ENCODE data around the gene CD3D.

CD3D gene

GRCh38 chr11:118342503-118343161 is at the start of gene CD3D:
Gene CD3D, minus strand, starts transcription at chr11:118342705. Its CDS starts 98 bp downstream, at chr11:118342607.
- peak; percentile 51 for DNase-seq (ENCODE audit: low read depth, low spot score)

DNA sequence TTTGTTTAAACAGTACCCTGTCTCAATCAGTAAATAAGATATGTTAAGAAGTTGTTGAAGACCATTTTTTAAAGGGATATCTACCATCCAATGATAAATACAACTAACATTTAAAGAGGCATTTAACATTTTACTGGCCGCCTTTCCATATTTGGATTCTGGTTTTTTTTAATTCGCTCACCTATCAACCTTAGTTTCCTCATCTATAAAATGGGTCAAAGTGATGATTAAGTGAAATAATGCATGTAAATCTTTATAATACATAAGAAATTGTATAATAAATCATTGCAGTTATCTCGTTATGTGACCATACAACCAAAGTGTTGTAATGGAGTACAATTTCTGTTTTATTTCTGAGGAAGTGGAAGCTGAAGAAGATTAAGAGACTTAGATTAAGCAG is 41.2 kb upstream of the CD3D start:
- DNase-seq (ENCODE audit: low read depth, low spot score), result no peak

- no peak for DNase-seq (ENCODE audit: low read depth, low spot score)
Measured at GRCh38 chr11:118382954-118383353, 40.4 kb upstream of the CD3D start.

DNA sequence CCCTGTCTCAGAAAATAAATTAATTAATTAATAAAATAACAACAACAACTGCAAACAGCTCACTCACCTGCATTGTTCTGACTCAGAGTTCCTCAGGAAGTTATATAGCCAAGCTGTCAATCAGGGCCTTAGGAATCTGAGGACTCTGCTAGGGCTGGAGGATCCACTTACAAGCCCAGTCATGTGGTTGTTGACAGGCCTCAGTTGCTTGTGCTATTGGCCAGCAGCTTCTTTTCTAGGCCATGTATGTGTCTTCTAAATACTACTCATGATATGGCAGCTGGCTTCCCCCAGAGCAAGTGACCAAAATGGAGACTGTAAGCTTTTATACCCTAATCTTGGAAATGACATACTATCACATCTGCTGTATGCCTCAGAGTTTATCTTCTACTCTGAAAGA is 38.1 kb upstream of the CD3D start:
- no peak for DNase-seq (ENCODE audit: low read depth, low spot score)

DNA sequence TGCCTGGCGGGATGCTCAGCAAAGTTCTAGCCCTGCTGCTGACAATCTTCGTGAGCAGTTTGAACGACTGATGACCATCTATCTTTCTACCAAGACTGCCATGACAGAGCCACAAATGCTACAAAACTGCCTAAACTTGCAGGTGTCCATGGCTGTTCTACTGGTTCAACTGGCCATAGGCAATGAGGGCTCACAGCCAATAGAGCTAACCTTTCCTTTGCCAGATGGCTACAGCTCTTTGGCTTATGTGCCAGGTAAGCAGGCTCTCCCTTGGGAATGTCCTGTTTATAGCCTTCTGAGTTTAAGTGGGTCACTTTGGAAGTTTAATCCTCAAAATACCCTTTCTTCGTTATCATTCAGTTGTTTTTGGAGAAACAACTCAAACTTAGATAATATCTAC is 37.0 kb upstream of the CD3D start:
- DNase-seq (ENCODE audit: low read depth, low spot score), result no peak

DNA sequence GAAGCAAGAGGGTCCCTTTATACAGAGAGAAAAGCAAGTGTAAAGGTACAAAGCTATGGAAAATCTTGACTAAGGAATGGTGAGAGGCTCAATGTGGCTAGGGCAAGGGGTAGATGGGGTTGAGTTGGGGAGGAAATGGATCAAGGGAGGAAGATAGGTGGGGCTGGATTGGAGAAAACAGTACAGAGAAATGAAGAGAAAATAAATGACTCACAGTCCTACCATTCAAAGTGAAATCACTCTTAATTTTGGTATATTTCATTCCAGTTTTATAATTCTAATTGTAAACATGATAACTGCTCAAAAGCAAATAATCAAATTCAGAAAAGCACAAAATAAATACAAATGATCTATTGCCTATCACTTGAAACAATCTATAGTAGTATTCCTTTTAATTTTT is 33.5 kb upstream of the CD3D start:
- no peak for DNase-seq (ENCODE audit: low read depth, low spot score)

DNA sequence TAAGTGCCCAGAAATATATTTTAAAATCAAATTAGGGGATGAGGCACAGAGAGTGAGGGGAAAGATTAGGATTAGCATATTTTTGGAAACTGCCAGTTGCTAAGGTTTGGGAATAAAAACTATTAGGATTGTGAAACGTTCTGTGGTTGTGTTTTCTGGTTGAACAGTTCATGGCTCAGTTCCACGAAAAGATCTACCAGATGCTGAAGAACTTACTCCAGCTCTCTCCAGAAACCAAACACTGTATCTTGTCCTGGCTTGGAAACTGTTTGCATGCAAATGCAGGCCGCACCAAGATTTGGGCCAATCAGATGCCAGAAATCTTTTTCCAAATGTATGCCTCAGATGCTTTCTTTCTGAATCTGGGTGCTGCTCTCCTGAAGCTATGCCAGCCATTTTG is 32.2 kb upstream of the CD3D start:
- no peak for DNase-seq (ENCODE audit: low read depth, low spot score)

DNA sequence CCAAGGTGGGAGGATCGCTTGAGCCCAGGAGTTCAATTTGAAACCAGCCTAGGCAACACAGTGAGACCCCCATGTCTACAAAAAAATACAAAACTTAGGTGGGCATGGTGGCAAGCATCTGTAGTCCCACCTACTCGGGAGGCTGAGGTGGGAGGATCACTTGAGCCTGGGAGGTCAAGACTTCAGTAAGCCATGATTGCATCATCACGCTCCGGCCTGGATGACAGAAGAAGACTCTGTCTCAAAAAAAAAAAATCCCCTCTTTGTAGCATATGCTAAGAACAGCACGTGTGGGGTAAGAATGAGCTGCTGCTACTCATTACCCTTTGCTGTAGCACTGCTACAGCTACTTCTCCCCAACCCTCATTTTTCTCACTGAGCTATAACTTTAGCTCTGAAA is 31.4 kb upstream of the CD3D start:
- no peak for DNase-seq (ENCODE audit: low read depth, low spot score)

GRCh38 chr11:118373263-118373662 is 30.8 kb upstream of the CD3D start:
- no peak for DNase-seq (ENCODE audit: low read depth, low spot score)

GRCh38 chr11:118370774-118371173 is 28.3 kb upstream of the CD3D start:
- no peak for DNase-seq (ENCODE audit: low read depth, low spot score)

- no peak for DNase-seq (ENCODE audit: low read depth, low spot score)
Measured at GRCh38 chr11:118366287-118366686, 23.8 kb upstream of the CD3D start.

DNA sequence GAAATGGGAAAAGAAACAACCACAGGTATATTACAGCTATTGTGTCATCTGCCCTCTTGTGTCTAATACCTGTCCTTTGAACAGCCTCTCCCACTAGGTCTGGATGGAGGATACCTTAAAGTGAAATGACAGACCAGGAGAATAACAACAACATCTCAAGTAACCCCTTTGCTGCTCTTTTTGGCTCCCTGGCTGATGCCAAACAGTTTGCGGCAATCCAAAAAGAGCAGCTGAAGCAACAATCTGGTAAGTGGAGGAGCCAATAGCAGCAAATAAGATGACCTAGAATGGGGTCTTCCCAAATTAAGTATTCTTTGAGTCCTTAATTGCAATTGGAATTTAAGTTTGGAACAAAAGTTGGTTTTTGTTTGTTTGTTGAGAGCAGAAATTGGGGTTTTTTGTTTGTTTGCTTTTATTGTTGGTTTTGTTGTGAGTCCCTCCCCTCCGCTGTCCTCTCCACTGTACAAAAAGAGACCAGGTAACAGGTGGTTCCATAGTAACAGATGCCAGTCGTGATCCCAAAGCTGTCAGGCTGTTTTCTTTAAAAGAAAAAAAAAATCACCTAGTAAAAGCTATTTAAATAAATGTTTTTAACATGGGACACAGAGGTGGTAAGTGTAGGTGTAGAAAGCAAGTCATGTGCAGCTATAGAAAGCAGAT is 22.6 kb upstream of the CD3D start:
- DNase-seq (ENCODE audit: low read depth, low spot score), result no peak

DNA sequence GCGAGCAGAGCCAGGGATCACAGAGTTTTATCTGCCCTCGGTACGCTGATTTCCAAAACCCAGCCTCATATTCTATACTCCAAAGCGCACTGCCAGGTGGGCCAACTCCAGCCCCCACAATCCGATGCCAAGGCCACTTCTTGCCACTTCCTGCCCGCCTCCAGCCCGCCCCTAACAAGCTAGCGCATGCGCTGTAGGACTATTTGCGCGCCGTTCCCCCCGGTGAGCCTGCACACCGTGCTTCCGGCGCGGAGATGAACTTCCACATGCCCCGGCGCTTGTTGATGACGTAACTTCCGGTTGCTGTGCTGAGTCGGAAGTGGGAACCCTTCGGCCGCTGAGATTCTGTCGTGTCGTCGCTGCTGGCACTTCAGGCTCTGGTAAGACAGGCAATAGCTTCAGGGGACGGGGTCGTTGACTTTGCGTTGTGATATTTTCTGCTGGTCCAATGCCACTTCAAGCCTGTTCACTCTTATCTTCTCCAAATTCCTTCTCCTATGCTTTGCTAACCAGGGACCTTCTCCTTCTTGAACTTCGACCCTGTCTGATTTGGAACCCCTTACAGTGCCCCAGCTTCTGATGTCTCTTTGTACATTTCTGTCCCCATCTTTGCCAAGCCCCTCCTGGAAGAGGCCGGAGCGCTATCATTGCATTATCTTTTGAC is 16.9 kb upstream of the CD3D start, which contains the start of gene UBE4A:
Gene UBE4A (plus strand): TSS at position 306 of the 664 bp plus-strand sequence. CDS start 5,481 bp downstream, outside the sequence.
- peak; percentile 96 for DNase-seq (ENCODE audit: low read depth, low spot score)

DNA sequence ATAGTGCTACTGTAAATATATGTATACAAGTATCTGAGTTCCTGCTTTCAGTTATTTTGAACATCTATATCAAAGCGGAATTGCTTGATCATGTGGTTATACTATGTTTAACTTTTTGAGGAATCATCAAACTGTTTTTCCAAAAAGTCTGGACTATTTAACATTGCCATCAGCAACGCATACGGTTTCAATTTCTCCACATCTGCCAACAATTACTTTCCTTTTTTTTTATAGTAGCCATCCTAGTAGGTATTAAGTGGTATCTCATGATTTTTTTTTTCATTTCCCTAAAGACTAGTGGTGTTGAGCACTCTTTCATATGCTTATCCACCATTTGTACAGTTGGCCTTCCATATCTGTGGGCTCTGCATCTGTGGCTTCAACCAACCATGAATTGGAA is 15.6 kb upstream of the CD3D start:
- no peak for DNase-seq (ENCODE audit: low read depth, low spot score)

GRCh38 chr11:118353084-118353710 is 10.7 kb upstream of the CD3D start:
- DNase-seq (ENCODE audit: low read depth, low spot score), result no peak

DNA sequence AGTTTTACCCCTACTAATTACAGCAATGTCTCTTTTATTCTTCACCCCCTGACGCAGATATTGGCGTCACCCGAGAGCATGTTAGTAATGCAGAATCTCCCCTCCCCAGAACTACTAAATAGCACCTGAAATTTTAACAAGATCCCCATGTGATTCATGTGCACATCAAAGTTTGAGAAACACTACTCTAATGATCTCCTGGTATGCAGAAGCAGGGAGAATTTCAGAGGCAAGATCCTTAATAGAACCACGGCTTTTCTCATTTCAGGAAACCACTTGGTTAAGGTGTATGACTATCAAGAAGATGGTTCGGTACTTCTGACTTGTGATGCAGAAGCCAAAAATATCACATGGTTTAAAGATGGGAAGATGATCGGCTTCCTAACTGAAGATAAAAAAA is 7.0 kb upstream of the CD3D start:
- no peak for DNase-seq (ENCODE audit: low read depth, low spot score)

GRCh38 chr11:118343981-118344515 is 1.5 kb upstream of the CD3D start, which contains the start of gene CD3G:
Gene CD3G, plus strand, starts transcription at chr11:118344344. Its CDS starts 80 bp downstream, at chr11:118344424.
- DNase-seq (ENCODE audit: low read depth, low spot score), result peak; percentile 28

DNA sequence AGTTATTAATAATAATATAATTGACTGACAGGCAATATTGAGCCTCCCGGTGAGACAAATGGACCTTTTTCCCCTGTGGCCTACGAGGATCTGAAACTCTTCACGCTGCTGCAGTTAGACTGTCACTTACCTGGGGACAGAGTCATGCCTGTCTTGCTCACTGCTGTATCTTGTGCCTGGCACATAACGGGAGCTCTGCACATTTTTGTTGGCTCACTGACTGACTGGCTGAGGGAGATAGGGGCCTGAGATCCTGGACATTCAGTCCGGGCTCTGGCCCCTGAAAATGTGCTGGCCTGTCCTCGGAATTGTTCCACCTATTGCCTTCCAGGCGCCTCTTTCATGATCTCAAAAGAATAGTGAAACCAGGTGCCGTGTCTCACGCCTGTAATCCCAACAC is 743 bp upstream of the CD3D start:
- DNase-seq (ENCODE audit: low read depth, low spot score), result no peak

- no peak for DNase-seq (ENCODE audit: low read depth, low spot score)
Measured at GRCh38 chr11:118341815-118342489, 553 bp downstream of the CD3D start.

DNA sequence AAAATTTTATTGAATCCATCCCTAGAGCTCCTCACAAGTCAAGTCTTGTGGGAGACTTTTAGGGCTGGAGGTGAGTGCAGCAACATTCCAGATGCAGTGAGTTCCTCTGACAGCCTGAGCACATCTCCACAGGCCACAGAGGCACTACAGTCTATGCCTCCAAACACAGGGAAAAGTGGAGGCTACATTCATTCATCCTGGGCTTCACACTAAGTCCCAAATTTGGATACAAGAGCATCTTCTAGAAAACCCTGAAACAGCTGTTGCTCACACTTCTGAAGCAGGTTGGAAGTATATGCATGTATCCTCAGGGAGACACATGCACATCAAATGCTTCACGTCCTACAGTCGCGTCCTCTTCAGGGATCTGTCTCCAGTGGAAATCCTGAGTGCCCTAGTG is 1.2 kb downstream of the CD3D start:
- DNase-seq (ENCODE audit: low read depth, low spot score), result no peak

DNA sequence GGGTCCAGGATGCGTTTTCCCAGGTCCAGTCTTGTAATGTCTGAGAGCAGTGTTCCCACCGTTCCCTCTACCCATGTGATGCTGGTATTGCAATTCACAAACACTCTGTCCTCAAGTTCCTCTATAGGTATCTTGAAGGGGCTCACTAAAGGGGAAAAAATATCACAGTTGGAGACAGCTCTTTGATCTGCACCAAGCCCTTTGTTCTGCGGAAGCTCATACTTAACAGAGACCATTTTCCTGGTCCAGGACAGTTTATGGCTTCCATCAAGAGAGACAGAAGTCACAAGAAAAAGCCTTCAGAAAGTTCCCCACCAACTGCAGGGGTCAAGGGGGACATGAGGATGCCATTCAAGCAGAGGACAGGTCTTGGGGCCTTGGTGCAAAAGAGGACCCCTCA is 2.1 kb downstream of the CD3D start:
- no peak for DNase-seq (ENCODE audit: low read depth, low spot score)
